Activated naive CD8-positive, alpha-beta T cell treated with anti-CD3 and anti-CD28 coated beads, Interleukin-2, amount 10 ng/mL, durations not matched to agents 7 days and 5 days (primary cell): Measurements from ENCODE around the gene EXOC6B. TPM values are rescaled to one million over a fixed set of nuclear protein-coding genes. Genes with fewer than 3 reads are reported as not detected.

Experiments
- ATAC-seq: fragments of 150-1000 bp; cut with Tn5 transposase; one replicate; pipeline ENCODE4 v1.10.0; 2021; ENCODE audit warnings: low read depth, moderate library complexity
- POLR2A ChIA-PET: fragments of 350-600 bp; sonication (Branson Sonifier 250); formaldehyde crosslinking; loops from one replicate; lab custom pipeline; 2021; ENCODE audit warnings: antibody characterized with exemption; lab: Charles Lee
- DNase-seq: peaks from one replicate; pipeline ENCODE4 v3.0.0; 2021
- H3K27ac Mint-ChIP-seq: one replicate; pipeline ENCODE4 v1.8.0; 2022; ENCODE audit warnings: mild to moderate bottlenecking, mixed read lengths
- H3K27me3 Mint-ChIP-seq: one replicate; pipeline ENCODE4 v1.8.0; 2022; ENCODE audit warnings: mild to moderate bottlenecking, moderate library complexity, mixed read lengths
- H3K36me3 Mint-ChIP-seq: one replicate; pipeline ENCODE4 v1.8.0; 2021; ENCODE audit warnings: mild to moderate bottlenecking, mixed read lengths
- H3K4me1 Mint-ChIP-seq: one replicate; pipeline ENCODE4 v1.8.0; 2021; ENCODE audit warnings: mixed read lengths
- H3K4me3 Mint-ChIP-seq: one replicate; pipeline ENCODE4 v1.8.0; 2022; ENCODE audit warnings: mild to moderate bottlenecking, moderate library complexity, mixed read lengths
- H3K9me3 Mint-ChIP-seq: one replicate; pipeline ENCODE4 v1.8.0; 2021; ENCODE audit warnings: mixed read lengths
- total RNA-seq, 2 experiments: library from RNA; stranded (reverse); gene quantifications; one replicate each; pipeline ENCODE4 v1.2.3, GENCODE V29; 2021

Gene EXOC6B
- total RNA-seq, 2 experiments from 2014 or later, result 20.7 to 22.7 TPM

DNA sequence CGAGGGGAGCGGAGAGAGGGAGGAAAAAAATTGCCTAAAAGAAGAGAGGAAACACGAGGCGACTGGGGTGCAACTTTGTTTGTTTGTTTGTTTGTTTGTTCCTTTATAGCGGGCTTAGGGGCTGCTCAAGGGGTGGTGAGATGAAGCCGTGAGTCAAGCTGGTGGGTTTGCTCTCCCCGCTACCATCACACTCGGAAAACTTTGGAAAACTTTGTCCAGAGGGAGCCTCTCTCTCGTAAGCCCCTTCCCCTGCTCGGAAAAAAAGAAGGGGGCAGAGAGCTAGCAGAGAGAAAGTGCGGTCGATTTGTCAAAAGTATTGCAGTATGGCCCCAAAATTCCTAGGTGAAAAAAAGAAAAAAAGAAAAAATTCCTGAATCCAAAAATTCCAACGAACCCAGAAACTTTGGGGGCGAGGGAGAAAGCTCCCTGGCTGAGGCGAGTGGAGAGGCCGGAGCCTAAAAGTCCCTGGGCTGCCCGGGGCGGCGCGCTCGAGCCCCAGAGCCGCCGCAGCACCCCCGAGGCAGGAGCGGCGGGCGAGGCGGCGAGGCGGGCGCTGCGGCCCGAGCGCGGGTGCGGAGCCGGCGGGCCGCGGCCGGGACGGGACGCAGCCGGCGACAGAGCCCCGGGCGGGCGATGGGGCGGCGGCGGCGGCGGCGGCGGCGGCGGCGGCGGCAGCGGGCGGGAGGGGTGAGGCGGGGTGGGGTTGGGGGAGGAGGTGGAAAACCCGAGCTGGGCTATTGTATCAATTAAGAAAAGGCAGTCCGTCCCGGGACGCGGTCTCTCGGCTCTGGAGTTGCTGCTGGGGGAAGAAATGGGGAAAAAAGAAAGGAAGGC lies 677.6 kb downstream of the EXOC6B start:
- H3K4me1 Mint-ChIP-seq, result peaks cover 28% of the 10 kb centered on the region
- DNase-seq, result peak; percentile 32
- H3K4me3 Mint-ChIP-seq, result peak overlapping the region; percentile 79
- POLR2A ChIA-PET, result no interaction called here
- H3K36me3 Mint-ChIP-seq, result peaks cover 6% of the 10 kb centered on the region
- H3K27ac Mint-ChIP-seq, result no peak overlapping the region
- H3K27me3 Mint-ChIP-seq, result peaks cover 70% of the 10 kb centered on the region
- ATAC-seq, result no peak
- peaks cover 1% of the 10 kb centered on the region for H3K9me3 Mint-ChIP-seq

DNA sequence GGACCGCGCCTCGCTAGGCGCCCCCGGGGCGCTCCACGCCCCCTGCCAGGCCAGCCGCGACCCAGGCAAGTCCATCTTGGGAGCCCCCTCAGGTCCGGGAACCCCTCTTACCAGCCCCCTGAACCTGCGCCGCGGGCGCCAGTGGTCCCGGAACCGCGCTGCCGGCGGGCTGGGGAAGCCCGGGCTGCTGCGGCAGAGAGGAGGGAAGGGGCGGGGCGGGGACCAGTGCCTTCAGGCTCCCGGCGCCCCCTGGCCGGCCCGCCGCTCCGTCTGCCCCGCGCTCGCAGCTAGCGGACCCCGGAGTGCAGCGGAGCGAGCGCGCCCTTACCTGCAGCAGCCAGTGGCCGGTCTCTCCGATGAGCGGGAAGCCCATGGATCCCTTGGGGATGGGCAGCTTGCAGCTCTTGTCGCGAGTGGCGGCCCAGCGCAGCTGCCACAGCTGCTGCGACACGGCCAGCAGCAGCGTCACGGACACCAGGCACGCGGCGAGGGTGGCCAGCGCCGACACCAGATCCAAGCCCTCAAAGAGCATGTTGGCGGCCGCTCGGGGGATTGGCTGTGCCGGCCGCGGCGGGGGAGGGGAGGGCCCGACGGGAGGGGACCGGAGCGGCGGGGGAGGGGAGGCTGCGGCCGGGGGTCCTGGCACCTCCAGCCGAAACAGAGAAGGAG lies 678.4 kb downstream of the EXOC6B start, which contains the start of gene CYP26B1:
CYP26B1 (minus strand) TSS at position 560 of the 669 bp plus-strand sequence; CDS start at position 532, 28 bp downstream.
- H3K4me1 Mint-ChIP-seq, result peaks cover 28% of the 10 kb centered on the region
- H3K4me3 Mint-ChIP-seq, result peak within 1 kb of the TSS; percentile 79
- peak; percentile 40 for DNase-seq
- peaks cover 70% of the 10 kb centered on the region for H3K27me3 Mint-ChIP-seq
- peaks cover 1% of the 10 kb centered on the region for H3K9me3 Mint-ChIP-seq
- no peak for ATAC-seq
- peak within 1 kb of the TSS; percentile 13 for H3K27ac Mint-ChIP-seq
- POLR2A ChIA-PET, result no interaction called here
- peaks cover 6% of the 10 kb centered on the region for H3K36me3 Mint-ChIP-seq

DNA sequence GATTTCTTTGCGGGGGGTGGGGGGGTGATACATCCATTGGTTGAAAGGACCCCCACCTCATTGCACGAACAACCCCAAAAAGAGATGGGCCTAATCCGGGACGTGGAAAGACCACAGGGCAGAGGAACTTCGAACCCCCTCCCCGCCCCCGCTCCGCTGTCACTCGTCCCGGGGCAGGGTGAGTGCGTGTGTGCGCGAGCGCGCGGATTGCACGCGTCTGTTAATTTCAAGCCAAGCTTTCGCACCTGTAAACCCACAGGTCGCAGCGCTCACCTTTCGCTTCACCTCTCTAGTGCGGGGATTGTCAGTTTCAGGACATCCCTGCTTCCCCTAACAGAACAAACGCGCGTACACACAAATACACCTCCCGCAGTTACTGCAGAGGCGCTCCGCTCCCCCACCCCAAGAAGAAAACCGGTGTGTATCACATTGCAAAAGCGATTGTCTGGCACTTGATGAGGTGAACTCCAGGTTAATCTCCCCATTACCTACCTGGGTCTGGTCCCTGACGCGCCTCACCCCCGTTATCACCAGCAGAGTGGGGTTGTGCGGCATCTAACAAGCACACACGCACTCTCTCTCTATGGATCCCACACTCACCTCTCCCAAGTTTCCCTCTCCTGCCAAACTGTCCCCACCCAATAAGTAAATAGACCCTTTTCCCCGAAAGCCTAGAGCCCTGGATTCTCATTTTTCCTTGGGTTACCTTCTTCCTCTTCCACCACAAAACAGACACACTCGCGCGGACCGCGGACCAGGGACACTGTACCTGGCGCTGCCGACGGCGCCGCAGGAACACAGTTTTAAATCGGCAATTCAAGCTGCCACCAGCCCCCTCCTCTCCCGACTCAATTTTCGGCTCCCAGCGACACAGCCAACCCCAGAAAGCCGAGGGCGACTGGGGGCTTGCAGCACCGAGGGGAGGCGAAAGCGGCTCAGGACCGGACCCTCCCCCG lies 679.2 kb downstream of the EXOC6B start:
- Mint-ChIP-seq H3K27ac (peak overlapping the region; percentile 13), H3K9me3 (peaks cover 1% of the 10 kb centered on the region), H3K4me1 (peaks cover 28% of the 10 kb centered on the region), H3K4me3 (peak overlapping the region; percentile 33), H3K27me3 (peaks cover 75% of the 10 kb centered on the region), H3K36me3 (peaks cover 6% of the 10 kb centered on the region)
- DNase-seq (peak; percentile 29), ATAC-seq (no peak)
- POLR2A ChIA-PET, result no interaction called here

DNA sequence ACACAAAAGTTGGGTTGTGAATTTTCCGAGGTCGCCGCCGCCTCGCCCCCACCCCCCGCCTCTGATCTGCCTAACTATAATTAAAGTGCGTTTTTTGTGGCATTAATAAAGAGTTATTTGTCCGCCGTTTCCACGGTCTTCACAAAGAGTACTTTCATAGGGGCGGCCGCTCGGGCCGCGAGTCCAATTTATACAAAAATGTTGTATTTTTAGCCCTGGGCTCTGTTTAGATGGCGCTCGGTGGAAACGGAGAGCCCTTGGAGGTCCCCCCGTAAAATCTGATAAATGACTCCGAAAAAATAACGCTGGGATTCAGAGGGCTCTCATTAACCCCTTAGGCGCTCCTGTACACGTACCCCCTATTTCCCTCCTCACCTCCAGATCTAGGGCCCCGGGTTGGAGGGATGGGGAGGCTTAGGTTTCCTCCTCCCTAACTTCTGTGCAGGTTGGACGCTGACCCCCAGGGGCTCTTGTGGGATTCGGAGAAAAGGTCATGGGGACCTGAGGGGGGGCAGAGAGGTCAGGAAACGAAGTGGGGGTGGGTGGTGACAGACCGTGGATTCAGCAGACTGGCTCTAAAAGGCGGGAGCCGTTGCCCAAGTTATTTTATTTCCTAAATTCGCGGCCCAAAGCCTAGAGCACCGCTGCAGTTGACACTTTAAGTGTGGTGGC lies 680.0 kb downstream of the EXOC6B start:
- Mint-ChIP-seq H3K27me3 (peaks cover 67% of the 10 kb centered on the region), H3K4me3 (peak overlapping the region; percentile 70), H3K9me3 (peaks cover 1% of the 10 kb centered on the region), H3K36me3 (peaks cover 6% of the 10 kb centered on the region), H3K27ac (peak overlapping the region; percentile 58), H3K4me1 (peaks cover 28% of the 10 kb centered on the region)
- ATAC-seq, result no peak
- POLR2A ChIA-PET, result no interaction called here
- DNase-seq, result peak; percentile 26

DNA sequence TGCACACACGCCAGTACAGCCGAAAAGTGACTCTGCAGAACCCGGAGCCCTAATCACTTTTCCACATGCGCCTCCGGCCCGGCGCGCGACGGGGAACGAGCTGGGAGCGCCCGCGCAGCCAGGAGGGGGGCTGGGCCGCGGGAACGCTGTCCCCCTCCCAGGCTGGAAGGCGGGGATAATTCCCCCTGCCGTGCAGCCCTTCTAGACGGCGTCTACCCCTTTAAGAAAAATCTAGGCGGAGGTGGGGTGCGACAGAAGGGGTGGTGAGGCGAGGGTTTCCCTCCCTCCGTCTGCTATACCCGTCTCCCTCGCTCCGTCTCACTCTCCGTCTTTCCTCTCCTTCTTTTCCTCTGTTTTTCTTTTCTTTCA lies 680.6 kb downstream of the EXOC6B start:
- DNase-seq (peak; percentile 38), ATAC-seq (no peak)
- peaks cover 26% of the 10 kb centered on the region for H3K4me1 Mint-ChIP-seq
- peaks cover 63% of the 10 kb centered on the region for H3K27me3 Mint-ChIP-seq
- POLR2A ChIA-PET, result no interaction called here
- H3K36me3 Mint-ChIP-seq, result peaks cover 6% of the 10 kb centered on the region
- peak overlapping the region; percentile 70 for H3K4me3 Mint-ChIP-seq
- H3K27ac Mint-ChIP-seq, result peak overlapping the region; percentile 12
- peaks cover 1% of the 10 kb centered on the region for H3K9me3 Mint-ChIP-seq

DNA sequence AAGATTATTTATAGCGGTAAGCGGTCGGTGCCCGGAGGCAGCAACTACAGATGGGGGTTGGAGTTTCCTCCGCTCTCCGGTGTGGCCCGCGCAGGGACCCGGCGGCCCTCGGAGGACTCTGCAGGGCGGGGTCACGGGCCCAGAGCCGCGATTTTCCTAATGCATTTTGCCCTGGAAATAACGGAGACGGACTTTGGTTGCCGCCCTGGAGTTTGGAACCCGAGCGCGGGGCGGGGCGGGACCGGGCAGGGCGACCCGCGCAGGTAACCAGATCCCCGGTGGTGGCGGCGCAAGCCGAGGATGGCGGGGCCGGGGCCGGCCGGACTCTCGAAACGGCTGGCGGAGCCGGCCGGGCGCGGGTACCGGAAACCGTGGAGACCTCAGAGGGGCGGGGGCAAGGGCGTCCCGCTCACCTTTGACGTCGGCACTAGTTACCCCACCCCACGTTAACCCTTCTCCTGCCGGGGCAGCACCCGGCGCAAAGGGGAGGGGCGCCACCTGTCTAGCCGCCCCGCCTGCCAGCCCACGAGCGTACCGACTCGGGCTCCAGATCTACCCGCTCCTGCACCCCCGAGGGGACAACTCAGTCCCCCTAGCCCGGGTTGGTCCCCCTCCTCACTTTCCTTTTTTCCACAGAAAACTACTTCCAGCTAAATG lies 681.1 kb downstream of the EXOC6B start:
- ATAC-seq (no peak), DNase-seq (peak; percentile 40)
- peaks cover 58% of the 10 kb centered on the region for H3K27me3 Mint-ChIP-seq
- POLR2A ChIA-PET, result no interaction called here
- peaks cover 21% of the 10 kb centered on the region for H3K4me1 Mint-ChIP-seq
- H3K9me3 Mint-ChIP-seq, result peaks cover 1% of the 10 kb centered on the region
- peak overlapping the region; percentile 28 for H3K4me3 Mint-ChIP-seq
- H3K27ac Mint-ChIP-seq, result no peak overlapping the region
- H3K36me3 Mint-ChIP-seq, result peaks cover 6% of the 10 kb centered on the region

DNA sequence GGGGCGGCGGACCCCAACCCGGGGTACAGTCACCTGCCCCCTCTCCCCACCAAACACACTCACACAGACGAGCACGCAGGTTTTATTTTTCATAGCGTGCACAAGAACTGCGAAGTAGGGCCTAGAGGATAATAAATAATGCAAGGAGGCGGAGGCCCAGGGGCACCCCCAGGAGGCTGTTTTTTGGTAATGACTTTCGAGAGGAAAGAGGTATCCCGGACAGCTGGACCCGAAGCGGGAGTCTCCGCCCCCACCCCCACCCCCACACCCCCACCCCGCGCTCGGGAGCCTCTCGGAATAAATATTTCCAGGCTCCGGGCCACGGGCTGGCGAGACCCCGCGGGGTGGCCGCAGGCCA lies 681.6 kb downstream of the EXOC6B start:
- no peak for ATAC-seq
- no peak overlapping the region for H3K27ac Mint-ChIP-seq
- no peak overlapping the region for H3K4me3 Mint-ChIP-seq
- POLR2A ChIA-PET, result no interaction called here
- H3K9me3 Mint-ChIP-seq, result peaks cover 1% of the 10 kb centered on the region
- H3K4me1 Mint-ChIP-seq, result peaks cover 15% of the 10 kb centered on the region
- peaks cover 6% of the 10 kb centered on the region for H3K36me3 Mint-ChIP-seq
- peaks cover 53% of the 10 kb centered on the region for H3K27me3 Mint-ChIP-seq
- no peak for DNase-seq

DNA sequence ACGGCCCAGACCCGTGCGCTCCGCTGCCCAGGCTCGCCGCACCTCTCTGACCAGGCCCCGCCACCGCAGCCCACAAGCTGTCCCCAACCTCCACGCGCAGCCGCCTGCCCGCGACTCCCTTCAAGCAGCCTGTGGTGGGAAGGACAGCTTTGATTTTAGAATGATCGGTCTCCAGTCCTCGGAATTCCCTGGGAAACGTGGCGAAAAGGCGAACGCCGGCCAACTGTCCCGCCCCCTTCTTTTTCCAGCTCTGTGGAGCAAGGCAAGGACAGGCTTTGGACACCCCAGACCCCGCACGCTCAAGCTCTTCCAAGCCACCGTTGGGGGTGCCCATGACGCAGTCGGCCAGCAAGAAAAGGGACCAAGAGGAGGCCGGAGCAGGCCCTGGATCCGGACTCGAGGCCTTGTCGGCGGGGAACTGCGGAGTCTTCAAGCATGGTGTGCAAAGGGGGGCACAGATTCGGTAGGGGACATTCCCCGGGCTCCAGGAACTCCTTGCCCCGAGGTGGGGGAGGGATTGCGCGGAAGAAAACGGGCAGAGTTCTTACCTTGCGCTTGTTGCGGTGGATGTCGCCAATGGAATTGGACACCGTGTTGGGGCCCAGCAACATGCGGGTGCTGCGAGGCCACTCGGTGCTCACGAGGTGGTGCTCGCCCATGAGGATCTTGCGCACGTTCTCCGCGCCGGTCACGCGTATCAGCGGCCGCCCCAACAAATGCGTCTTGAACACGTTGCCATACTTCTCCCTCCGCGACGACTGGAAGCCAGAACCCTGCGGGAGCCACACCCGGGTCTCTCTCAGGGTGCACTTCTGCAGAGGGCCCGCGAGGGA lies 682.2 kb downstream of the EXOC6B start:
- ATAC-seq, result no peak
- peaks cover 5% of the 10 kb centered on the region for H3K36me3 Mint-ChIP-seq
- peaks cover 48% of the 10 kb centered on the region for H3K27me3 Mint-ChIP-seq
- H3K9me3 Mint-ChIP-seq, result peaks cover 1% of the 10 kb centered on the region
- peak; percentile 34 for DNase-seq
- no peak overlapping the region for H3K4me3 Mint-ChIP-seq
- POLR2A ChIA-PET, result no interaction called here
- no peak overlapping the region for H3K27ac Mint-ChIP-seq
- H3K4me1 Mint-ChIP-seq, result peaks cover 12% of the 10 kb centered on the region

DNA sequence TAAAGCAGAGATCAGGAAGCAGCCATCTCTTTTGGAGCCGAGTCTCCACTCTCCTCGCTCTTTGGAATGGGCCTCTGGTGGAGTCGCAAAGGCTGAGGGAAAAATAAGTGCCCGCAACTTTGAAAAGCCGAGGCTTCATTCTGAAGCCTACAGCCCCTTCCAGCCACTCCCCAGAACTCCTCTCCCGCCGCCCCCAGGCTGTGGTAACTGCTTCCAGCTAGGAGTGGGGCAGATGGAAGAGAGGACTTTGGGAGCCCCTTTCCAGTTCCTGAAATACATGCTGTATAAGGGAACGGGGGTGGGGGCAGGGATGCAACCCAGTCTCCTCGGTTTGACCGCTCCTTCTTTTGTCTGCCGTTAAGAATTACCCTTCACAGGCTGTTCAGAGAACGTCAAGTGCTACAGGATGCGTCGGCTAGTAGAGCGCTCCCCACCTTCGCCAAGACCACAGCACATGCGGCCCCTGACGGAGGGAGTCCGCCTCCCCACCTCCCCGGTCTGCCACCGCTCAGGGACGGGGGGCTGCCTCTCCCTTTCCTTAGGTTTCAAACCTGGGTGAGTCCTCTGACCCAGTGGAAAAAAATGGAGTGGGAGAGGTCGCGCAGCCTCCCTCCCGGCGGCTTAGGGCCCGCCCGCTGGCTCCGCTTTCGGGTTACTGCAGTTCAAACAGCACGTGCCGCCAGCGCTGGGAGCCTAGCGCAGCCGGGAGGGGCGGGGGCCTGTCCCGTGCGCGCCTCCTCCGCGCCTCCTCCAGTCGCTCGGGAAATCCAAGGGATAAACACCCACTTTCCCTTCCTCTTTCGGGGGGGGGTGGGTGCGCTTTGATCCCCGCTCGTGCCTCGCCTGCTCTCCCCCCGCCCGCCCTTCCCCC lies 683.0 kb downstream of the EXOC6B start:
- no peak for DNase-seq
- peaks cover 8% of the 10 kb centered on the region for H3K4me1 Mint-ChIP-seq
- H3K36me3 Mint-ChIP-seq, result peaks cover 4% of the 10 kb centered on the region
- no peak overlapping the region for H3K27ac Mint-ChIP-seq
- ATAC-seq, result no peak
- no peak overlapping the region for H3K4me3 Mint-ChIP-seq
- POLR2A ChIA-PET, result no interaction called here
- peaks cover 42% of the 10 kb centered on the region for H3K27me3 Mint-ChIP-seq
- H3K9me3 Mint-ChIP-seq, result peaks cover 1% of the 10 kb centered on the region

DNA sequence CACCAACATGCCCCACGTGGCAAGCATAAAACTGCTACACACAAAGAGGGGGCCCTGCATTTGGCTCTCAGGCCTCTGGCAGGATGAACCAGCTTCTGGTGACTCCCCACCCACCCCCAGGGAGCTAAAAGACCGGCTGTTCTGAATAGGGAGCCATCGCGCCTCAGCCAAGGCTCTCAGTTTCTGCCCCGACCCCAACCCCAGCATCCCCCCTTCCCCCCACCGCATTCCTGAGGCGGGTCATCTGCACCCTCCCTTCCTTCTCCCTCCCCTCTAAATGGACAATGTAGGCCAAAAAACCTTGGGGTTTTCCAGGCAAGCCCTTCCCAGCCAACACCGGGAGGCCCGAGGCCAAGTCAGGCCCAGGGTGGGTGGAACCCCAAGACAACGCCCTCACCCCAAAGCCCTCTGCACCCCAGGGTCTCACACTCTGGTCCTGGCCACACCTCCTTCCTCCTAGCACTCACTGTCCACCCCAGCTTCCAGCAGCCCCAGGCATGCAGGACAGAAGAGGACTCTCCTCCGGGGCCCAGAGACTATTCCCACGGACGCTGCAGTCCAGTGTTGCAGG lies 683.9 kb downstream of the EXOC6B start:
- Mint-ChIP-seq H3K9me3 (peaks cover 1% of the 10 kb centered on the region), H3K27ac (no peak overlapping the region), H3K4me3 (no peak overlapping the region), H3K4me1 (peaks cover 10% of the 10 kb centered on the region), H3K36me3 (peaks cover 4% of the 10 kb centered on the region), H3K27me3 (peaks cover 40% of the 10 kb centered on the region)
- POLR2A ChIA-PET, result no interaction called here
- no peak for DNase-seq
- ATAC-seq, result no peak
